Fibroblast of skin of left biceps (primary cell): Measurements from ENCODE around the gene MVB12B.
A peak's percentile ranks its signal among the peaks of the same experiment; 100 is the strongest.
"Not testable (repeated sequence)": the region's sequence is repeated elsewhere in the genome, so short reads cannot be mapped to it uniquely, and the experiment has no call there.

Experiments
- DNase-seq, 2 experiments: peaks; one replicate each; pipeline ENCODE4 v3.0.0-alpha.2; 2013; ENCODE audit warnings: low read depth in 2 of 2

MVB12B gene

DNA sequence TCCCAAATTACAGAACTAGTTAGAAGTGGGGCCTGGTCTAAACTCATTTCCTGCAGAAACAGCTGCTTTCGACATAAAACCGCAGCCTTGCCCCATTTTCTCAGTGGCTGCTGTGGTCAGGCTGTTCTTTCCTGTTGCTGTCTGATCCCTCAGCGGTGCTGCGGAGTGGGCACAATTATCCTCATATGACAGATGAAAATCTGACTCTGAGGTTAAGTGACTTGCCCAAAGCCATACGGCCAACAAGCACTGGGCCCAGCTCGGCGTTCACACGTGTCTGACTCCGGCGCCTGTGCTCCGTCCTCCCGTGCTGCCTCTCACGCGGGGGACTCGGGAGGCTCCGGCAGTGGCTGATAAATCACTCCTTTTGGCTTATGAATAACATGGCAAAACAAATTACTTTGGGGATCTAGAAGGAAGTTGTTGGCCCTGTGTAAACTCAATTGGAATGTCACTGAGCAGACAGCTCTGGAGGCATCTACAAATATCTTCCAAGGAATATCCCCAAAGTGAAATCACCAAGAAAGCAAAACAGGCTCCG is 144.5 kb downstream of the MVB12B start:
- DNase-seq, result peak in 1 of 2 experiments; percentile 42

DNA sequence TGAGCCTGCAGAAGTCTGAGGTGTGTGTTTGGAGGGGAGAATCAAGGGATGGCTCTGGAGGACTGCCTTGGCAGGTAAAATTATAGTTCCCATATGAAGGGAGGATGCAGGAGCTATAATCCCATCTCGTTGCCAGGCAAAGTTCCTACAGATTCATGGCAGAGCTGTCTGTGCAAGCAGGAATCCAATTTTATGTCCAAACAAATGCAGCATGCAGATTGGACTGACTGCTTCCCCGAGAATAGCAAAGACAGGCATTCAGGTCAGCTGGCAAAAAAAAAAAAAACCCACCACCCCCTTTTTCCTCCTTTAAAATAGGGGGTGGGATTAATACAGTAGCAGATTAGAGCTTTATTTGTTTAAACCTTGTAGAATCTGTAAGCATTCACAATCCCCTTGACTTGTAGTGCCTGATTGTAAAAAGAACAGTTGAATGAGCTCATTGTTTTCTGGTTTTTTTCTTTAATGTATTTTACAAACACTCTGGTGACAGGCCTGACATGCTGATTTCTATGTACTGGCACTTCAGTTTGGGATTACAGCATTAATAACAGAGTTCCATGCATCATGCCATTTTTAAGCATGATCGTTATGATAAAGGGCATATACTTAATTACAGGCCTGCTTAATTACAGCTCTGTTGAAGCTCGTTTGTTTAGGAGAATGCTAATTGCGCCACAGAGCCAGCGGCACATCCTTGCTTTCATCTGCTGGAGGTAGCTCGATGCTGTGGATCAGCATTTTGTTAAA is 145.7 kb downstream of the MVB12B start:
- no peak for DNase-seq

DNA sequence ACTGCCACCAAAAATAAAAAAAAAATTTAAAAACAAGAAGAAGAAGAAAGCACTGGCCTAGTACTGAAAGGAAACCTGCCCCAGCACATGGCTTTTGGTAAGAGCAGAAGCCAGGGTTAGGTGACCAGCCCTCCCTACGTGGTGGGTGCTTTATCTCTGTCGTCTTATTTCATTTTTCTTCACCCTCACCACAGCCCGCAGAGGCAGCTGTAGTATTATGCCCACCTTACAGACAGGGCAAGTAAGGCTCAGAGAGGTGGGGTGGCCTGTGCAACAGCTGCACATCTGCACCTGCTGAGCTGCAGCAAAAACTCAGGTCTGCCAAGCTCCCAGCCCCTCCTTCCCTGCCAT is 146.3 kb downstream of the MVB12B start:
- DNase-seq, result no peak

DNA sequence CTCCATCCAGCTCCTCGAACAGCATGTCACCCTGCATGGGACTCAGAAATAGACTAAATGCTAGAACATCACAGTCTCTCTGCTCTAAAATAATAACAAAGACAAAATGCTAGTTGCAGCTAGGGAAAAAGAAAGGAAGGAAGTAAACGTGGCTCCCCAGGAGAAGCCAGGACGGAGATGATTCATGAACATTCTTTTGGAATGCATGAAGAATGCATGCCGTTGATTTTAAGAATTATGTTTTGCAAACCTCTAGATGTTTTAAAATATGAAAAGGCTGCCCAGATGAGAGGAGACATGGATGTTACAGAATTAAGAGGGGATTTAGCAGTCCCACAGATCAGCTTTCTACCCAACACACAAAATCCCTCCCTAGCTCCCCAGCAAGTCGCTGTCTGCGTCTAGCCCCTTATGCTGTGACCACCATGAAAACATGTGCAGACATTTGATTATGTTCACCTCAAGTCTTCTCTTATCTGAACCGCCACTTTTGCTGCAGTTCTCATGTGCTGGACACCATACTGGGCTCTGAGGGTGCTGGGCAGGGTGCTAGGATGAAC is 147.7 kb downstream of the MVB12B start:
- peak; percentile 47 to 60 for DNase-seq

DNA sequence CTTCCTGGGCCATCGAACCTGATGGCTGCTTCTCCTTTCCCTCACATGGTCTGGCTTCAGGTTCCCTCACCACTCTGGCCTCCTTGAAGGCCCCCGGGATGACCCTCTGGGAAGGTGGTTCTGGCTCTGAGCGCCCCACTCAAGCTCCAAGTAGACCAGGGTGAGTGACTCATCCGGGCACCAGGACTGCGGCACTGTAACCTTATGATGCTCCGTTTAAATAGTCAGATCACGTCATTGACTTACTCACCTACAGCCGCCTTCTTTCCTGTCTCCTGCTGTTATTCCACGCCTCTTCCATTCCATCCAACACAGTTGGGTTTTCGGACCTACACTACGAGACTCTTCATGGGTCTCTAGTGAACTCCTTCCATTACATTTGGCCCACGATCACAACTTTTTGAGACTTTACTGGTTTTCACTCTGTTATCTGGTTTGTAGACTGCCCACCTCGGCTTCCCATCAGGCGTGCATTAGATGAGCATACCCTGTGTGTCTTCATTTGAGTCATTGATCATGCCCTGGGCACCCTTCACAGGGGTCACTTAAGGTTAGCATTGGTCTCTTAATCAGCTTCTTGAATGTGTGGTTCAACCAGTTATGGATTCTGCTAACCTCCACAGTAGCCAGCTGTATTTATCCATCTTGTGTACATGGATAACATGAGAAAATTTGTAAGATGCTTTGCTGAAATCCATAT is 148.3 kb downstream of the MVB12B start:
- no peak for DNase-seq

DNA sequence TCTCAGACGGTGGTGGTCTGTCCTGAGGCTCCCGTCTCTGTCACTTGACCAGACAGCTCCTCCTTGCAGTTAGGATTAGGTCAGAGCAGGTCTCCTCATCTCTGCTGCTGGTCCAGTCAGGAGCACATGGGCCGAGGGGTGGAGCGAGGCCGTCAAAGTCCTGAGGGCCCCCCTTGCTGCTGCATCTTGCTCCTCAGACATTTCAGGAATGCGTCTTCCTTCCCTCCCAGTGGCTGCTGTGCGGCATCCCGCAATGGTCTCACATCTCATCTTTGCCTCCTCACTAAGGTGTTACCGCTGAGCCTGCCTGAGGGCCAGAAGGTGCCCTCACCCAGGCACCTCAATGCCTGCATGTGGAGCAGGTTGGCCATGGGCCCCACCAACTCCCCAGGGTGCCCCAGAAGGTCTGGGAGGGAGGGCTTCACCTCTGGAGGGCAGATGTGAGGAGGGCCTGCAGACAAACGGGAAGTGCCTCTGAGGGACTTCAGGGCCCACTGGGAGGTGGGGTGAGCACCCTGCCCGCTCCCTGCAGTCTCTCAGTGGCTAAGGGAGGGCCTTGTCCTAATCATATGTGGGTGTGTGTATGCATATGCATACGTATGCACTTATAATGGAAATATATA is 149.4 kb downstream of the MVB12B start:
- DNase-seq, result no peak

DNA sequence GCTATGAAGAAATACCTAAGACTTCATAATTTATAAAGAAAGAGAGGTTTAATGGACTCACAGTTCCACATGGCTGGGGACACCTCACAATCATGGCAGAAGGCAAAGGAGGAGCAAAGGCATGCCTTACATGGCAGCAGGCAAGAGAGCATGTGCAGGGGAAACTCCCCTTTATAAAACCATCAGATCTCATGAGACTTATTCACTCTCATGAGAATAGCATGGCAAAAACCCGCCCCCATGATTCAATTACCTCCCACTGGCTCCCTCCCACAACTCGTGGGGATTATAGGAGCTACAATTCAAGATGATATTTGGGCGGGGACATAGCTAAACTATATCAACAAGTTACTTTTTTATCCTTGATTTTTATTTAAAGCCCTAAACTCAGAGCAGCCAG is 150.8 kb downstream of the MVB12B start:
- DNase-seq, result not testable (repeated sequence)

DNA sequence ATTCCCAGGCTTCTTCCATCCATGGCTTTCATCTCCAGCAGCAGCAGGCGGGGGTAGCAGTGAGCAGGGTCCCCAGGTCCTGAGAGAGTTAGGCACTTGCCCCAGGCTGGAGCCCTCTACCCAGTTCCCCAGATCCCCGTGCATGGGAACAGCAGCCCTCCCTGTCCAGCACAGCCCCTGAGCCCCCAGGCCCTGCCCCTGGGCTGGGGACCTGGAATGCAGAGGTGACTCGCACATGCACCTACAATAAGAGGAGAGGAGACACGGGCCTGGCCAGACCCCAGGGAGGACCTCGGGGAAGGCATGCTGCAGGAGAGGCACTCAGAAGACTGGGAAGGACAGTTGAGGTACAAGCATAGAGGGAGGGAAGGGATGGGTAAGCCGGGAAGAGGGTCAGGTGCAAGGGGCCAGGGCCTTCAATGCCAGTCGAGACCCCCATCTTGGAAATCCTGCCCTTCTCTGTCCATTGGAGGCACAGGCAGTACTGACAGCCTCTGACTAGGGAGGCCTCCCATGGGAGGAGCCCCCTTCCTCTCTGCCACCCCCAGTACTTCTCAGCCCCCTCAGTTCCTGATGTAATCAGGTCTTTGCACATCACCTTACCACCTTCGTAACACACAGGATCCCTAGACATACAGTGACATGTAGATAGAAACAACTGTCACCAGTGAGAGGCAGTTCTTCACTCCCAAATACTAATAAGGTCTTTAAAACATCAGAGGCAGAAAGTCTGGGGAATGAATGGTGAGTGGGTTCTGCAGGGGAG is 151.8 kb downstream of the MVB12B start:
- DNase-seq, result no peak

DNA sequence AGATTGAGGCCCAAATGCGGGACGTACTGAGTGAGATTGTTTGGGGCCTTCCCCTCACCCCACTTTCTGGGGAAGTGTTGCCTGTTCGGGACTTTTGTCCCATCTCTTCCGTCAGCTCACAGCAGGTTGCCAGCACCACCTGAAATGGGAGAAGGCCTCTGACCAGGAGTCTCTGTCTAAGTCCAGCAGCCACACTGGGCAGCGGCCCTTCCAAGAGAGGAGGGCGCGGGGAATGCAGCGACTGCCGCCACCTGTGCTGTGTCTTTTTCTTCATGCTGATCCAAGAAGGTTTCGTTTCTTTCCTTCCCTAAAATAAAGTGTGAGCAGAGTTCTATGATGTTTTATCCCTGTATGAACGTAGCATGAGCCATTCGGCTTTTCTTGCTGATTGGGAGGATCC is 152.9 kb downstream of the MVB12B start:
- DNase-seq, result no peak

DNA sequence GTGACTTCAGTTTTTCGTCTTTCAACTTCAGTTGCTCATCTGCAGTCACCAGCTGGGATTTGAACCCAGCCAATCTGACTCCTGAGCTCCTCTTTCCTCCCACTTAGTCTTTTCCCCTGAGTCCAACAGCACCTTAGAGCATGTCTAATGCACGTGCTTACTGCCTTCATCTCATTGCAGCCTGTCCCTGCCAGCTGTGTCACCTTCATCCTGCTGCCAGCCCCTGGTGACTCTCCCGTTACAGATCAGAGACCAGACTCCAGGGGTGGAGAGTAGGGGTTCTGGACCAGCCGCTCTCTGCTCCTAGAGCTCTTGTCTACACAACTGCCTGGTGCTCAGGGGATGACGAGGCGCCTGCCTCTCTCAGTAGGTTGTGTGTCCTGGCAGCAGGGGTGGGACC is 154.2 kb downstream of the MVB12B start:
- no peak for DNase-seq

DNA sequence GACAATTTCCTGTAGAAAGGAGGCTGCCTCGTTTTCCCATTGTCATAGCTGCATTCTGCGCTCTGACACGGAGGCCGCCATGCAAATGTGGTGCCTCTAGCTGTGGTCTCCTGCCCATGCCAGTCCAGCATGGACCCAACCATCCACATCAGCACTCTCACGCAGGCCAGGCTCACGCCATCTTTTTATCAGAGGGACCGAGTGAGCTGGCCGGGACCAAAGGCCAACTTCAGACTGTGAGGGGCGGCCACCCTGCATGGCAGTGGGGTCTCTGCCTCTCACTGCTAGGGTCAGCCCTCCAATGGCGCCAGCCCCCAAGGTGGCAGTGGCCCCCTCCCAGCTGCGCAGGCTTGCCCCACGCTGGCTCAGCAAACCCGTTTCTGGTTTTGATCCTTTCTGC is 155.2 kb downstream of the MVB12B start:
- DNase-seq, result no peak

DNA sequence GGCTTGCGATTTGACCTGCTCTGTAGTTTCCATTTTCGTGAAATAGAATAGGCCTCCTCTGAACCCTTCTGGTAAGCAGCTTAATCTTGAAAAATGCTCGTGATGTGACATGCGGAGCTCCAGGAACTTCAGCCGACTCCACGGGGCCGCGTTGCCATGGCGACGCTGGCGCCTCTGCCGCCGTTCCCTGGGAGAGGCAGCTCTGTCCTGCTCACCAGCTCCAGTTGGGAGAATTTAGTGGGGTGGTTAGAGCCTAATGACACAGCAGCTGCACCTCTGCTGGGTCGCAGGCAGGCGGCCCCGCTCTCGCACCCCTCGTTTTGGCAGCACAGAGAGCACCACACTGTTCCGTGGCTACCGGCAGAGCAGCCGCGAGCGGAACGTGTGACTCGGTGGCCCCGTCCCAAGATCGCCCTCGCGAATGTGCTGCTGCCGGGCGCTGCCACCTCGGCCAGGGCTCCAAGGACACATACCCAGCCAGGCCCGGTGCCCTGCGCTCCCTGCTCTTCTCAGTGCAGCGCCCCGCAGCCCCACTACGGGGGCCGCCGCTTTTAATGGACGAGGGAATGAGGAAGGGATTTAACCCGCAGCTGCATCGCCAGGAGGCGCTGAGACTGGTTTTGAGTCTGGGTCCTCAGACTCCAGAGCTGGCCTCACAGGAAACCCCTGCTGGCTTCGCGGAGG is 155.9 kb downstream of the MVB12B start:
- peak in 1 of 2 experiments; percentile 31 for DNase-seq

DNA sequence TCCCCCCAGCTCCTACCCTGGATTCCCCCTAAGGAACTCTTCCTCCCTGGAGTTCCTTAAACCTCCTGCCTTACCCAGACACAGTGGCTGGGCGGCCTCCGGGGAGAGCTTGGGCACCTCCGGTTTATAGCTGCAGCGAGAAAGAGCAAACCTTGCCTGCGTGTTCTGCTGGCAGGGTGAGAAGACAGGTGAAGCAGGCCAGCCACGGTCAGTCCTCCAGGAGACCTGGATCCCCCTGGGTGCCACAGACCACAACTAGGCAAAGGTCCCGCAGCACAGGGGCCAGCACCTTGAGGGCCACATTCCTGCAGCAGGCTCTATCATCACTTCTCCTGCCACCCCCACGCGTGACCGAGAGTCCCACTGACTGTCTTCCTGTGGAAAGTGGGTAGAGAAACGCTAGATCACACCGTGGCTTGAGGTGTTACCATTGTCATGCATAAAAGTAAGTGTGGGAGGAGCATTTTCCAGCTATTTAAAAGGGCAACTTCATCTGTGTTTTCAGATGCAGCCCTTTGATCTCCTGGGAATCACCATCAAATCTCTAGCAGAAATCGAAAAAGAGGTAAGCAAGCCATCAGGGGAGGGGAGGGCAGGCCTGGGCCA is 156.9 kb downstream of the MVB12B start:
- no peak for DNase-seq

DNA sequence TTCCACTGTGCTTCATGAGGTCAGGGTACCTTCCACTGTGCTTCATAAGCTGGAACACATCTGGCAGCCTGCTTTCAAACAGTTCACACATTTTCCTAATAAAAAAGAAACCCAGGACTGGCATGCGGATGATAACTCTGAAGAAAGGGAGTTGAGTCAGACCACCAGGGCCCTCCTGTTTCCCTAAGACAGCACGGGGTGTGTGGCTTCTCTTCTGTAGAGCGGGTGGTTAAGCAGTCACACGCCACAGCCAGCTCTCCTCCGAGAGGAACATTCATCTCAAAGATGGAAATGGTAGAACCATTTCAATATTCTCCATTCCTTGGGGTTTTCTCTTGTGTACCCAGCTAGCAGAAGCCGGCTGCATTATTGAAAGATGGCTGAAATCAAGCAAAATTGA is 159.0 kb downstream of the MVB12B start:
- no peak for DNase-seq

DNA sequence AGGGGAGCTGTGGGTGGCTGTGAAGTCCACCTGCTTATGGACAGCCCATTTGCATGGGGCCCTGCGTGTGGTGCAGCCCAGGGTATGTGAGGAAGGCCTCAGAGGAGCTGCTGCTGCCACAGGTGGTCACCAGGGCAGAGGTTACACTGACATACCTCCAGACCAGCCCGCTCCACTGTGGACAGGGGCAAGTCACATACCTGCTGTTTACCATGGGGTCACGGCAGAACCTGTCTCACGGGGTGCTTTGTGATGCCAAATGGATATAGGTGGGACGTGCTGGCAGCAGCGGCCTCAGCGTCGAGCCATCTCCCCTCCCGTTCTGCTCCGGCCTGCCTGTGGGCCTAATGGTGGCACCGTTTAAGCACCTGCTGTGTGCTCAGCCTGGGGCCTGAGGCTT is 159.6 kb downstream of the MVB12B start:
- DNase-seq, result no peak

DNA sequence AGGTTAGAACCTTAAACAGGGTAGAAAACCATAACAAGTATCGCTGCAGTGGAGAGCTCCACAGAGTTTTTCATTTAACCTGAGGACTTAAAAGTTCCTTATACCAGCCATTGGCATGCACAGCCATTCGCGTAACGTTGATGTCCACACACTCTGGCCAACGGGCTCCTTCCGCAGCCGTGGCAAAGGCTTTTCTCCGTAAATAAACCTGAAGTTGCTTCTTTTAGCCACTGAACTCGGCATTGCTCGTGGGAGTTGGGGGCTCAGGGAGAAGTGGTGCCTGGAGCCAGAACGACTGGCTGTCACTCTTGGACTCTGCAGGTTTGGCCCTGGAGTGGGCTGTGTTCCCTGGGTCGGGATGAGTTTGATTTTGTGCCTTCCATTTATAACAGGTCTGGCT is 161.2 kb downstream of the MVB12B start:
- no peak for DNase-seq

DNA sequence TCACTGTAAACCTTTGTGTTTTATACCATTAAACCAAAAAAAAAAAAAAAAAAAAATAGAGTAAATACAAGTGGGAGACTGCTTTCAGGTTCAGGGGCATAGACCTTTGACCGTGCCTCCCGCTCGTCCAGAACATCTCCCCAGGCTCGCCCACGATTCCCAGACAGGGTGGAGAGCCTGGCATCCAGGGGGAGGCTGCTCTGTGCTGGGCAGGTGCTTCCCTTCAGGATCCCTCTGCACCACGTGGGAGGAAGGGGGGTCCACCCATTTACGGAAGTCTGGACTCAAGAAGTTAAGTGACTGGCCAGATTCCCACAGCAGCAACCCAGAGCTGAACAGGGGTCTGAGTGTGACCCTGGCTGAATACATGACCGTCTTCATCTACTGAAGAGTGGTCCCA is 161.7 kb downstream of the MVB12B start:
- DNase-seq, result no peak

DNA sequence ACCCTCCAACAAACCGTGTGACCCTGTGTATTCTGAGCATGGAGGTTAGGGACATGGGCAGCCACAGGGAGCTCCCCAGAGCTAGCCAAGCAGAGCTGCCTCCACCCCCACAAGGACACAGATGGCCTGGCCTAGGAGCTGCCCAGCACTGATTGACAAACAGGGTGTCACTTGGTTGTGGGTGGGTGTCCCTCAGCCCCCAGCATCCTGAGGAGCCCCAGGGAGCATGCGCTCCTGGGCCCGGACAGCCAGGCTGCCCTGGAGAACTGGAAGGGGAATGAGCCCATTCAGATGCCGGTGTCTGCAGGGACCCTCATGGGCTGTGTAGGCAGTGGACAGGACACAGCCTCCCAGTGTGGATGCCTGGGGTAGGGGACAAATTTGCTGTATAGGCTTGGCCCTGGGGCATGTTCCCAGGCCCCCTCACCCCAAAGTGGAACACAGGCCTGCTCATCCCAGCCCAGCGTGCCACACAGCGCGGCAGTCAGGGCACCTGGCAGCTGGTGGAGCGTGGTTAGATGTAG is 162.3 kb downstream of the MVB12B start:
- no peak for DNase-seq

DNA sequence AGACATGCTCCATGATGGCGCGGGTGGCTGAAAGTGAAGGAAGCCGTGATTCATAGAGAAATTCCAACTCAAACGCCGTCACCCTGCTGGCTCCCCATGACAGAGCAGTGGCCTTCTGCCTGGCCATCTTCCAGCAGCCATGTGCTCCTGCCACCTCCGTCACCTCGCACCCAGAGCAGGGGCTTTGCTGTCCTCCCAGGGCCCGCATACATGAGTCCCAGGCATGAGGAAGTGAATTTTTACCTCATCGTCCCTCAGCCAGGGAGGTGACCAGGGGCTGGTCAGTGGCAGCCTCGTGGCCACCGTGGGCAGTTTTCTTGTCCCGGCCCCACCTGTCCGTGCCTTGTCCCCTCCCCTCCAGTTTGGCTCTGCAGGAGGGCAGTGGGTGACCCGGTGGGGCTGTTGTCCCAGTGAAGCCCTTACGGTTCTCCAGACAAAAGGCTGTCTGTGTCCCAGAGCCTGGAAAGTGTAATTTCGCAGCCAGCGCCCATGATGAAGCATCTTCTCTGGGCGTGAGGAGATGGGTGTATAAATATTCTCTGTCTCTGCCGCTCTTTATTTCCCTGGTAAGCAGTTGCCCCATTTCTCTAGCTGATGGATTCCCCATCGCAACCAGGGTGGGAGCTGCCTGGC is 163.1 kb downstream of the MVB12B start:
- DNase-seq, result no peak

DNA sequence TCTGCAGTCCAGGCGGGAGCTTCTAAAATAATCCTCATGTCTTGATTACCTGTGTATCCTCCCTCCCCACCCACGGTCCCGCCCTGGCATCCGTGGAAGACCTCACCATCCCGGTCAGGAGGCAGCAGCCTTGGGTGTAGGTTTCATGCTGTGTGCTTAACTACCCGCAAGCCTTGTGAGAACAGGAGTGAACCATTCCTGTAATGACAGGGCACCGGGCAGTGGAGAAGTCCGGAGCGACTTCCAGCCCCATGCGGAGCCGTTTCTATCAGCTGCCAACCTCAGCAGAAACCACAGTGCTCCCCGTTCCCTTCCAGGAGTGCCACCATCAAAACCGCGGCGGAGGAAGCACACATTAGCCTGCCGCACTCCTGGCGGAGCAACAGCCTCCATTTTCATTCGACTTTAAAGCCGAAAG is 163.6 kb downstream of the MVB12B start:
- no peak for DNase-seq
